Stimulated activated CD4-positive, alpha-beta T cell treated with anti-CD3 and anti-CD28 coated beads, Interleukin-2, amount 100 ng/mL, for 24 hours (primary cell): ENCODE results near the gene UBTD2.
"Not testable (repeated sequence)": the region's sequence is repeated elsewhere in the genome, so short reads cannot be mapped to it uniquely, and the experiment has no call there.

Experiments
- DNase-seq, 2 donors: peaks; one replicate each; pipeline ENCODE4 v3.0.0-alpha.2; 2020

UBTD2 gene

DNA sequence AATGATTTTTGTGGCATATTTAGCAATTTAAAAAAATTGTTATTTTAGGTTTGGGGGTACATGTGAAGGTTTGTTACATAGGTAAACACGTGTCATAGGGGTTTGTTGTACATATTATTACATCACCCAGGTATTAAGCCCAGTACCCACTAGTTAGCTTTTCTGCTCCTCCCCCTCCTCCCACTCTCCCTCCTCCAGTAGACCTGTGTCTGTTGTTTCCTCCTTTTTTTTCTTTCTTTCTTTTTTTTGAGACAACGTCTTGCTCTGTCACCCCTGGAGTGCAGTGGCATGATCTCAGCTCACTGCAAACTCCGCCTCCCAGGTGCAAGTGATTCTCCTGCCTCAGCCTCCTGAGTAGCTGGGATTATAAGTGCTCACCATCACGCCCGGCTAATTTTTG lies 8.3 kb upstream of the UBTD2 start:
- DNase-seq = not testable (repeated sequence)

DNA sequence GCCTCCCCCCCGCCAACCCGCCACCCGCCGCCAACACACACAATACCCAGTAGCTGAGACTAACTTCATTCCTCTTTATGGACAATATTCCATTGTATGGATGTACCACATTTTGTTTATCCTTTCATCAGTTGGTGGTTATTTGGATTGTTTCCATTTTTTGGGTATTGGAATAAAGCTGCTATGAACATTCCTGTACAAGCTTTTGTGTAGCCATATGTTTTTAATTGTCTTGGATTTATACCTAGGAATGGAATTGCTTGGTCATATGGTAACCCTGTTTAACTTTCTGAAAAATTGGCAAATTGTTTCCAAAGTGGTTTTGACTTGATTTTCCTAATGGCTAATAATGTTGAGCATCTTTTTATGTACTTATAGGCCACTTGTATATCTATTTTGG lies 4.9 kb upstream of the UBTD2 start:
- no peak for DNase-seq

DNA sequence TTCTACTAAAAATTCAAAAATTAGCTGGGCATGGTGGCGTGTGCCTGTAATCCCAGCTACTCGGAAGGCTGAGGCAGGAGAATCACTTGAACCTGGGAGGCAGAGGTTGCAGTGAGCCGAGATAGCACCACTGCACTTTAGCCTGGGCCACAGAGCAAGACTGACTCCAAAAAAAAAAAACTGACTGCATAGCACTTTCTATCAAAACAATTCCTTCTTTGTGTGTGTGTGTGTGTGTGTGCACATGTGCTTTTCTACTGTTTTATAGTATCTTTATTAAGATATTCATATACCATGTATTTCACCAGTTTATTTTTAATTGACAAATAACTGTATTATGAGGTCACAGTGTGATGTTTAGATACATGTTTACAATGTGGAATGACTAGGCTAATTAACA lies 3.6 kb upstream of the UBTD2 start:
- not testable (repeated sequence) for DNase-seq

DNA sequence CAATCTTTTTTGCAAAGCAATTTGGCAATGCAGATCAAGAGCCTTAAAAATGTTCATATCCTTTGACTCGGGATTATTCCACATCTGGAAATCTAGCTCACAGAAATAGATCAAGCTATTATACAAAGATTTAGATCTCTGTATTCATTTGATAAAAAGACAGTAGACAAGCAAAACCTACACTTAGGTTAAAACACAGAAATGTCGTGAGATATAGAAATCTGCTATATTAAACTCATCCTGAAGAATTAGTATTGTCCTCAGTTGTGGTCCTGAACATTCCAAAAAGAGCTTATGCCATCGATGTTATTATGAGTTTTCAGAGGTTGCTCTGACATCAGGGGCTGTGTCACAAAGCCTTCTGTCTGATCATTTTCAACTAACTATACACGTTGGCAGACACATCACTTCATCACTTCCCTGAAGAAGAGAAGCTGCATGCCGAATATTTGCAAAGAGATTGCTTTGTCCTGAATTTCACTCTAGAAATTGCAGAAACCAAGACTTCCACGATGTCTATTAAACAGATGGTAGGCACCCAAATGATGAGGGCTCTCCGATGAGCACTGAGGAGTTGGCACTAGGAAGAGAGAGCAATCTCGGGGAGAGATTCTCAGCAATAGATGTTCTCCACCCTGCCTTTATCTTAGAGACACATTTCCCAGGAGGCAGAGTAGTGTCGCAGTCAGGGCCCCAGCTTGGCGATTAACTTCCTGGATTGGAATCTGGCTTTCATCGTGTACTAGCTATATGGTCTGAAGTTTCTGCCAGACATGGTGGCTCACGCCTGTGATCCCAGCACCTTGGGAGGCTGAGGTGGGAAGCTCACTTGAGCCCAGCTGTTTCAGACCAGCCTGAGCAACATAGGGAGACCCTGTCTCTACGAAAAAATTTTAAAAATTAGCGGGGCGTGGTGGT lies 1.9 kb upstream of the UBTD2 start:
- no peak for DNase-seq

DNA sequence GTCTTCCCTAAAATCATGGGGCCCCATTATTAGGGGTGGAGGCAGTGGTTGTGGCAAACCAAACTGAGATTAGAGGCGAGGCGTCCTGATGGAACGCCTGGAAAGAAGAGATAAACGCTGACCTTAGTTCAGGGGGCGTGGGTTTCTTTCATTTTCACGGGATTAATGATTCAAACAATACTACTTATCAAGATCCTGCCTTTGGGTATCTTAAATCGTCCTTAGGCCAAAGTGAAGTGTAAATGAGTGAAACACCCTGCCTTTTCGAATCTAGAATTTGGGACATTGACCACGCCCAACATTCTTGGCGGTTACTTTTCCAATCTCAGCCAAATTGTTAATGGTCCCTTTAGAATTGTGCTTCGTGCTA lies 1.0 kb upstream of the UBTD2 start:
- DNase-seq = no peak

DNA sequence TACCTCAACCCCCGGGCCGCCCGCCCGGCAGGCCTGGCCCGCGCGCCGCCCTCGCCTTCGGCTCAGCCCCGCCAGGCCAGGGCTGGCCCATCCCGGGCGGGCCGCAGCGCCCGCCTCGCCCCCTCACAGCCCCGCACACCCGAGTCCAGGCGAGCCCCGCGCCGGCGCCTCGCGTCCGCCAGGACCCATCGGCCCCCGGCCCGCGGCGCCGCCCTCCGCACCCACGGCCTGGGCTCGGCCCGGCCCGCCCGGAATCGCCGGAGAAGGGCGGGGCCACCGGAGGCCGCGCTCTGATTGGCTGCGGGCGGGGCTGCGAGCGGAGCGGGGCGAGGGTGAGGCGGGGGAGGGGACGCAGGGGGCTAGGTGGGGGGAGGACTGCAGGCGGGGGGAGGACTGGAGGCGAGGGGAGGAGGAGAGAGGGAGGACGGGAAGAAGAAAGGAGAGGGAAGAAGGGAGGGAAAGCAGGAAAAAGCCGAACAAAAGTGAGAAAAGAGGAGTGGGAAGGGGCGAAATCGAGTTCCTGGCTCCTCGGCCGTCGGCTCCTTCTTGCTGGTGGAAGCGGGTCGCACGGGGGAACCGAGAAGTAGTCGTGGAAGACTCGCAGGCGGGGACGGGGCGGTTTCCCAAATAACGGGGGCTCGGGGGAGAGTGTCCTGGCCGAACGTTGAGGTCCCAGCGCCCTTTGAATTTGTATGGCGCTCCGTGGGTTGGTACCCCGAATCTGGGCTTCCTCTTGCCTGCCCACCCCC lies 472 bp upstream of the UBTD2 start:
- peak; percentile 80 to 84 for DNase-seq

DNA sequence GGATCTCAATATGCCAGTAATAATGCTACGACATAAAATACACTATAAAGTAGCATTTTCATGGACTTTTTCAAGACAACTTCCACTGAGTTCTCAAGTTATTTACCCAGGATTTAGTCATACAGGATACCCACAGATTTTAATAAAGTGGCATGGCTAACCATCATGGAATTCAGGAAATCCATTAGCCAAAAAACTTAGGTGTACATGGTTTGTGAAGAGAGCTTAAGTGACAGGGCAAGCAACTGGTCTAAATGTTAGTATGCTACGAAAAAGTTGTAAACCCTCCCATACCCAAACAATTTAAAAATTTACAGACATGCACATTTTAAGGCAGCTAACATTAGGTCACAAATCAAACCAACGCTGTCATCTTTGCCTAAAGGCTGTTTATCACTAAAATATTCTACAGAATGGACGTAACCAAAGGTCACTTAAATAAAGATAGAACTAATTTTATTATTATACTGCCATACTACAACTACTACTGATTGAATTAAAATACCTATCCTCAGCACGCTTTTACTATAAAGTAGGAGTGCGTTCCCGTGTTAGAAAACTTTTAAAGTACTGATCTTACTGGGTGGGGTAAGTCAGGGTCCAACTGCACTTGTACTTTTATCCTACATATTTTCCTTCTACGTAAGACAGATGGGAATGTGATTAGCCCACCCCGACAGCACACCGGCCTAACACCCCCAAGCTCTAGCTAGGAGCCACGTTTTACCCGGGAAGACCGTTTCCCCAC lies 1.1 kb downstream of the UBTD2 start:
- no peak for DNase-seq

DNA sequence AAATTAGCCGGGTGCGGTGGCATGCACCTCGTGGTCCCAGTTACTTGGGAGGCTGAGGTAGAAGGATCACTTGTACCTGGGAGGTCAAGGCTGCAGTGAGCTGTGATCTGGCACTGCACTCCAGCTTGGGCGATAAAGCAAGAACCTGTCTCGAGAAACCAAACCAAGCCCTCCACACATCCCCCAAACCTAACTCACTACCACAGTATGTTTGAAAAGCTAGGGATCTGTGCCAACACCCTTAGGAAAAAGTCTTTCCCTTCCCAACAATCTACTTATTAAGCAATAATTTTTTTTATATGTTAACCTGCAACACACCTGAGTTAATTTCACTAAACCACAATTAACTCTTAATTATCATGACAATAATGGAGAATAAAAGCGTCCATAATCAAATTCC lies 2.2 kb downstream of the UBTD2 start:
- no peak for DNase-seq

DNA sequence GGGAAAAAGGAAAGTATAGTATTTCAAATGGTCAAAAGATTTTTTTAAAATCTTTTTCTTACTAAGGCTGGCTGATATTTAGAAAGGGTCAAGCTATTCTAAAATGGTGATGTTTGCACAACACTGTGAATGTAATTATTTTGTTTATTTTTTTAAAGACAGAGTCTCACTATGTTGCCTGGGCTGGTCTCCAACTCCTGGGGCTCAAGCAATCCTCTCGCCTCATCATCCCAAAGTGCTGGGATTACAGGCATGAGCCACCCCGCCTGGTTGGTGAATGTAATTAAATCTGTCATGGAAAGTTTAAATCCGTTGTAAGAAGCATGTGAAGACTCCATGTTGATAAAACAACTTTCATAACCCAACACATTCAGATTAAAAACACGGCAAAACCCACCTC lies 2.6 kb downstream of the UBTD2 start:
- DNase-seq = no peak

DNA sequence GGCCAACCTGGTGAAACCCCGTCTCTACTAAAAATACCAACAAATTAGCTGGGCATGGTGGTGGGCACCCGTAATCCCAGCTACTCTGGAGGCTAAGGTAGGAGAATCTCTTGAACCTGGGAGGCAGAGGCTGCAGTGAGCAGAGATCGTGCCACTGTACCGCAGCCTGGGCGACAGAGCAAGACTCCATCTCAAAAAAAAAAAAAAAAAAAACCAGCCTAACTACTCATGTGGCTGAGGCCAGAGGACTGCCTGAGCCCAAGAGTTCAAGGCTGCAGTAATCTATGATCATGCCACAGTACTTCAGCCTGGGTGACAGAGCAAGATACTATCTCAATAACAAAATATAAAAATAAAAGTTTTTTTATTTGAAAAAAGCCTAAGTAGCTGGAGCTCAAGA lies 3.2 kb downstream of the UBTD2 start:
- DNase-seq = no peak

DNA sequence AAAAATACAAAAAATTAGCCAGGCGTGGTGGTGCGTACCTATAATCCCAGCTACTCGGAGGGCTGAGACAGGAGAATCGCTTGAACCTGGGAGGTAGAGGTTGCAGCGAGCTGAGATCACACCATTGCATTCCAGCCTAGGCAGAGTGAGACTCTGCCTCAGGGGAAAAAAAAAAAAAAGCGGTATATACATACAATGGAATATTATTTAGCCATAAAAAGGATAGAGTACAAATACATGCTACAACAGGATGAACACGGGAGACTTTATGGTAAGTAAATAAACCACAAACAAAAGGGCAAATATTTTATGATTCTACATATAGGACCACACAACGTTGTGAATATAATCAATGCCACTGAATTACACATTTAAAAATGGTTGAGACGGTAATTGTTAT lies 5.2 kb downstream of the UBTD2 start:
- DNase-seq = no peak

DNA sequence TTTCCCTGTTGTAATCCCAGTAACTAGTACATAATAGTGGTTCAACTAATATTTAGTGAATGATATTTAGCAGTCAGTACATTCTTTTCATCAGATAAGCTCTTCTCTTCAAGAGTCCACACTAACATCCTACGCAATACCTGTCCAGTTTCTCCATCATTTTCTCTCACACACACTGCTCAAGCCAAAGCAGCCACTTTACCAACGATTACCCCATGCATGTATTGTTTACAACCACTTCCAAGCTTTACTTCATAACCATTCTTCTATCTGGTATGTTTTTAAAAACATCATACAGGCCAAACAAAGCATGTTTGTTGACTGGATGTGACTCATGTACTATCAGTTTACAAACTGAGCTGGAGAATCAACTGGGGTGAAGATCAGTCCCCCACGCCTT lies 7.3 kb downstream of the UBTD2 start:
- DNase-seq = no peak

DNA sequence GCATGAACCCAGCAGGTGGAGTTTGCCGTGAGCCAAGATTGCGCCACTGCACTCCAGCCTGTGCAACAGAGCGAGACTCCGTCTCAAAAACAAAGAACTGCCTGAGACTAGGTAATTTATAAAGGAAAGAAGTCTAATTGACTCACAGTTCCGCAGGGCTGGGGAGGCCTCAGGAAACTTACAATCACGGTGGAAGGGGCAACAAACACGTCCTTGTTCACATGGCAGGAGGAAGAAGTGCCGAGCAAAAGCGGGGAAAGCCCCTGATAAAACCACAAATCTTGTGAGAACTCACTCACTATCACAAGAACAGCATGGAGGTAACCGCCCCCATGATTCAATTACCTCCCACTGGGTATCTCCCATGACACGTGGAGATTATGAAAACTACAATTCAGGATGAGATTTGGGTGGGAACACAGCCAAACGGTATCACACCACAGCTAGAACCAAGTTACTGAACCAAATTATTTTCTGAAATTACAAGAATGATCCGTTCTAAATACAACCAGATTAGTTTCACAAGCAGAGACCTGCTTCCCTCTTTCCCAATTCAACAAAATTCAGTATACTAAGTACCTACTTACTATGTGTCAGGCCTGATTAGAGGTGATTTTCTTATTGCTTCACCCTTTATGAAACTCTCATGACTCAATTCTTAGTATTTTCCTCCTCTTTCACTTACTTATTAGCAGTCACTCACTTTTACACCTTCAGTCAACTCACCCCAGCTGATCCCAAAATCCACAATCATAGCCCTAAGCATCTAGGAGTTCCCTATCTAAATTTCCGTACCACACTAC lies 8.4 kb downstream of the UBTD2 start:
- peak; percentile 71 to 73 for DNase-seq

DNA sequence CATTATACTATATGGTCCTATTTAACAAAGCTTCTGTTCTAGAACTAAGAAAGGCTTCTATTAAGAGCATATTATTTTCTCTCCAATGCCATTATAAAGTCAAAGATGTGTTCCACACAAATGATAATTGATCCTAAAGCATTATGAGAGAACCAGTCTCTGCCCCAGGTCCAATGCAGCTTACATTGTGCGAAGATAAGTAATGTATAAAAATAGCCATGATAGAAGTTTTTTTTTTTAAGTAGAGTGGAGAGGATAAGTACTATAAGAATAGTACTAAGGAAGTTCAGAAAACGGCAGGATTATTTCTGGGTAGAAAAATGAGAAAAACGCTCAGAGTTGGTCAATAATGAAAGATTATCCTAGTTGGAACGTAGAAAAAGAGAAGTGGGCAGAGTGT lies 15.6 kb downstream of the UBTD2 start:
- DNase-seq = no peak

DNA sequence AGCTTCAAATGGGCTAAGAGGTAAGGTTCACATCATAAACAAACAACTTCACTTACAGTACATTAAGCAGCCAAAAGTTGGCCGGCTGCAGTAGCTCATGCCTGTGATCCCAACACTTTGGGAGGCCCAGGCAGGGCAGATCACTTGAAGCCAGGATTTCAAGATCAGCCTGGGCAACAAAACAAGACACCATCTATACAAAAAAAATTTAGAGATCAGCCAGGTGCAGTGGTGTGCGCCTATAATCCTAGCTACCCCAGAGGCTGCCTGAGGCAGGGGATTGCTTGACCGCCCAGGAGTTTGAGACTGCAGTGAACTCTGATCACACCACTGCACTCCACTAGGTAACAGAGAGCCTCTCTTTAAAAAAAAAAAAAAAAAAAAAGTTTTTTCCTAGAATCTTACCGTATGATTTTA lies 16.9 kb downstream of the UBTD2 start:
- DNase-seq = no peak

DNA sequence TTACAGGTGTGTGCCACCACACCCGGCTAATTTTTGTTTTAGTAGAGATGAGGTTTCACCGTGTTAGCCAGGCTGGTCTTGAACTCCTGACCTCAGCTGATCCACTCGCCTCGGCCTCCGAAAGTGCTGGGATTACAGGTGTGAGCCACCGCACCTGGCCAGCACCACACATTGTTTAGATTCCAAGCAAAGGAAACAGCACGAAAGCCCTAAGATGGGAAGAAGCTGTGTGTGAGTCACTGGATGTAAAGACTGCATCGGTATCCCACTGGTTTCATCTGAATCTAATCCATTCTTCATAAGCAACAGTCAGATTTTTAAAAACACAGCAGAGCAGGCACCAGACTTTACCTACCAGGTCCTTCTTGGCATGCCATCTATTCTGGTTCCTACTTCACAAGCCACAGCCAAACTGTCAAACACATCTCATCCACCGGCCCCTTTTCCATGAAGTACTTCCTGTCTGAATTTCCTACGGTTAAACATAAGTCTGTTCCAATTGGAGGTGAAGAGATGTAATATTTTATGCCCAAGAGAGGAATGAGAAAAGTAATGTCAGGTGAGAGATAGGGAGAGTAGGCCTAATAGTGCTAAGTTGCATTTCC lies 17.4 kb downstream of the UBTD2 start:
- no peak for DNase-seq

DNA sequence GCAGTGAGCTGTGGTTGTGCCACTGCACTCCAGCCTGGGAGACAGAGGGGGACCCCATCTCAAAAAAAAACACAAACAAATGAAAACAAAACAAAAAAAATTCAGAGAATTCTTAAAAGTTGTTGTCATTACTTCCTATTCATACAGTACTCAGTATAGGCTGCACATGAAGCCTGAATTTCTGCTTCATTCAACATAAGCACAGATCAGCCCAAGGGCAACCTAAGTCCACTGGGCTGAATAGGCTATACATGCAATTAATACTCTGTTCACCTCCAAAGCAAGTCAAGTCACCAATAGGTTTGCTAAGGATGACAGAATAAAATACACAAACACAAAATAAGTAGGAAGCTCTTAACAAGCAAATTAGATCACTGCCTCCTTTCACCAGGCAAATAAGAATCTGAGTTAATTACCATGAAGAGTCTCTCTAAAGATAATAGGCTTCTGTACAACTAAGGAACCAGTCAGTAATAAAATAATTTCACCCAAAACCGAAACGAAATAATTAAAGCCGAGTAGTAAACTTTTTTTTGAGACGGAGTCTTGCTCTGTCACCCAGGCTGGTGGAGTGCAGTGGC lies 18.7 kb downstream of the UBTD2 start:
- no peak for DNase-seq

DNA sequence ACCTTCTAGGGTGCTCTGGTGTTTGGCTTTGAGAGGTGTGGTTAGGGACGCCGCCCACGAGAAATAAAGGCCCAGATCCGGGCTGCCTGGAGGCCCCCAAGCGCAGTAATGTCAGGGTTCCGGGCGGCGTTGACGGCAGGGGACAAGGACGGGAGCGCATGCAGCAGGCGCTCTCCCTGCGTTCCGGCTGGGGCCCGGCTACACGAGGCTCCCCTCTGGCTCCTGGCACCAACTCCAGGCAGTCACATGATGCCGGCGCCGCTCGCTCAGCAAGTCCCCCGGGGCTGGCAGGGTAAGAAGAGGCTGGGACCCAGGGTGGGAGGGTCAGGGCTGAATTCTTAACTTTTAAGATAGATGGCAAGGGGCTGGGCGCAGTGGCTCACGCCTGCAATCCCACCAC lies 28.1 kb downstream of the UBTD2 start:
- DNase-seq = no peak

DNA sequence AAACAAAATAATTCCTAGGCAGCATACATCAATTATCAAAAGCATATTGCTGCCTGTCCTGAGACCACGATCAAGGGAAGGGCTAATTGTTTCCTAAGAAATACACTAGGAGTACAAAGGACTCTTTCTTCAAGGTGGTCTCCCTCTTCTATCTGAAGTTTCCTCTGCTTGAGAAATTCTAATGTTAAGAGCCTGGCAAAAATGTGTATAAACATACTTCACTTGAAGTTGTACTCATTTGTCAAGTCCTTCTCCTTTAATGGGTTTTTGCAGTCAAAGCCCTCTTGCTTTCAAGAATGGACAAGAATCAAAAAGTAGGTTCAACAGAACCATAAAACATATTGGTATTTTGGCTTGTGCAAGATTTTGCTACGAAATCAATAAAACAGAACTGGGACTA lies 31.1 kb downstream of the UBTD2 start:
- DNase-seq = no peak

DNA sequence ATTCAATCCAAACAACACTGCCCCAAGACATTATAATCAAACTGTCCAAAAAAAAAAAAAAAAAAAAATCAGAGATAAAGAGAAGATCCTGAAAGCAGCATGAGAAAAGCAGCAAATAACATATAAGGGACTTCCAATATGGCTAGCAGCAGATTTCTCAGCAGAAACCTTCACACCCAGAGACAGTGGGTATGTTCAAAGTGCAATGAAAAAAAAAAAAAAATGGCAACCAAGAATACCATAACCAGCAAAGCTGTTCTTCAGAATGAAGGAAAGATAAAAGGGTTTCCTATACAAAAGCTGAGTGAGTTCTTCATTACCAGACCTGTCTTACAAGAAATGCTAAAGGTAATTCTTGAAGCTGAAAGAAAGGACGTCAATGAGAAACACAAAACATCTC lies 32.1 kb downstream of the UBTD2 start:
- DNase-seq = no peak

DNA sequence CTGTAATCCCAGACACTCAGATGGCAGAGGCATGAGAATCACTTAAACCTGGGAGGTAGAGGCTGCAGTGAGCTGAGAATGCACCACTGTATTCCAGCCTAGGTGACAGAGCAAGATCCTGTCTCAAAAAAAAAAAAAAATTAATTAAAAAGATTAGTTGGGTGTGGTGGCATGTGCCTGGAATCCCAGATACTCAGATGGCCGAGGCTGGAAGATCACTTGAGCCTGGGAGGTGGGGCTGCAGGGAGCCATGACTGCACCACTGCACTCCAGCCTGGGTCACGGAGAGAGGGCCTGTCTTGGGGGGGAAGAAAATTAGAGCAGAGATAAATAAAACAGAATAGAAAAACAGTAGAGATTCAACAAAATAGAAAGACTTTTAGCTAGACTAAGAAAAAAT lies 34.9 kb downstream of the UBTD2 start:
- DNase-seq = no peak

DNA sequence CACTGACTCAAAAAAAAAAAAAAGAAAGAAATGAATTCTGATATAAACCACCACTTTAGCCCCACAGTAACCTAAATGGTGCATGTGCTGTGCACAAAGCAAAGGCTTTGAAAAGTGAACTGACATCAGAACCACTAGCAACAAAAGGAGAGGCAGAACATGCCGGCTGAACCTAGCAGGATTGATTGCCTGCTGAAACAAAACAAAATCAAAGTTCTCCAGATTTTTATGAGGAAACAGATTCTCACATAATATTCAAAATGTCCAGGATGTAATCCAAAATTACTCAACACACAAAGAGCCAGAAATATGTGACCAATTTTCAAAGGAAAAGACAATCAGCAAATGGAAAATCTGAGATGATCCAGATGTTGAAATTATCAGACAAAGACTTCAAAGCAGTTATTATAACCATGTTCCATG lies 37.9 kb downstream of the UBTD2 start:
- DNase-seq = no peak
